ENCODE measurements around the gene MACIR. TPM values are rescaled to one million over a fixed set of nuclear protein-coding genes. Genes with fewer than 3 reads are reported as not detected.
A peak's percentile ranks its signal among the peaks of the same experiment; 100 is the strongest.

The MACIR gene
- total and polyA plus RNA-seq, 9 of the 15 experiments (the other 6 are each of a cell fraction or from before 2014, with no cell fraction given) = 1.4 to 11.6 (median 9.4) TPM

DNA sequence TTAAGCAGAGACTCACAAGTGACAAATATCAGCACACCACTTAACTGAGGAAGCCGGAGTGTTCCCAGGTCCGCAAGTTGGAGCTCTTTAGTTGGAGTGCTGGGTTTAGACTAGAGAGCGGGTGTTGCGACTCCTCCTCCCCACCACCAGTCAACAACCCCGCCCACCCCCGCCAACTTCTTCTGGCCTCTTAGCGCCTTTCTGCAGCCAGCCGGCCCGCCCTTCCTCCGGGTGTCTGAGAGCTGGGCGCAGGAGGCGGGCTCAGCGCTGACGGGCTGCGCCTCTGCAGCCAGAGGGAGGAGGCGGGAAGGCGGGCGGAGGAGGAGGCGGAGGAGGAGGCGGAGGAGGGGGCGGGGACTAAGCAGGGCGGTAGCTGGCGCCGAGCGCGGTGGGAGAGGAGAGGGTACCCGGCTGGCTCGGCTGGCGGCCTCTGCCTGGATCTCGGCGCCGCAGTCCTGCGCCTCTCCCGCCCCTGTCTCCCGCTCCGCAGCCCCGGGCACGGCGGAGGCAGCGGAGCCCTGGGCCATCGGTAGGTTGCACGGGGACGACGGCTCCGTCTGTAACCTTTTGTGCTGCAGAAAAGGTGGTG lies at the start of gene MACIR (continued):
- TF ChIP-seq, protein P1, sequence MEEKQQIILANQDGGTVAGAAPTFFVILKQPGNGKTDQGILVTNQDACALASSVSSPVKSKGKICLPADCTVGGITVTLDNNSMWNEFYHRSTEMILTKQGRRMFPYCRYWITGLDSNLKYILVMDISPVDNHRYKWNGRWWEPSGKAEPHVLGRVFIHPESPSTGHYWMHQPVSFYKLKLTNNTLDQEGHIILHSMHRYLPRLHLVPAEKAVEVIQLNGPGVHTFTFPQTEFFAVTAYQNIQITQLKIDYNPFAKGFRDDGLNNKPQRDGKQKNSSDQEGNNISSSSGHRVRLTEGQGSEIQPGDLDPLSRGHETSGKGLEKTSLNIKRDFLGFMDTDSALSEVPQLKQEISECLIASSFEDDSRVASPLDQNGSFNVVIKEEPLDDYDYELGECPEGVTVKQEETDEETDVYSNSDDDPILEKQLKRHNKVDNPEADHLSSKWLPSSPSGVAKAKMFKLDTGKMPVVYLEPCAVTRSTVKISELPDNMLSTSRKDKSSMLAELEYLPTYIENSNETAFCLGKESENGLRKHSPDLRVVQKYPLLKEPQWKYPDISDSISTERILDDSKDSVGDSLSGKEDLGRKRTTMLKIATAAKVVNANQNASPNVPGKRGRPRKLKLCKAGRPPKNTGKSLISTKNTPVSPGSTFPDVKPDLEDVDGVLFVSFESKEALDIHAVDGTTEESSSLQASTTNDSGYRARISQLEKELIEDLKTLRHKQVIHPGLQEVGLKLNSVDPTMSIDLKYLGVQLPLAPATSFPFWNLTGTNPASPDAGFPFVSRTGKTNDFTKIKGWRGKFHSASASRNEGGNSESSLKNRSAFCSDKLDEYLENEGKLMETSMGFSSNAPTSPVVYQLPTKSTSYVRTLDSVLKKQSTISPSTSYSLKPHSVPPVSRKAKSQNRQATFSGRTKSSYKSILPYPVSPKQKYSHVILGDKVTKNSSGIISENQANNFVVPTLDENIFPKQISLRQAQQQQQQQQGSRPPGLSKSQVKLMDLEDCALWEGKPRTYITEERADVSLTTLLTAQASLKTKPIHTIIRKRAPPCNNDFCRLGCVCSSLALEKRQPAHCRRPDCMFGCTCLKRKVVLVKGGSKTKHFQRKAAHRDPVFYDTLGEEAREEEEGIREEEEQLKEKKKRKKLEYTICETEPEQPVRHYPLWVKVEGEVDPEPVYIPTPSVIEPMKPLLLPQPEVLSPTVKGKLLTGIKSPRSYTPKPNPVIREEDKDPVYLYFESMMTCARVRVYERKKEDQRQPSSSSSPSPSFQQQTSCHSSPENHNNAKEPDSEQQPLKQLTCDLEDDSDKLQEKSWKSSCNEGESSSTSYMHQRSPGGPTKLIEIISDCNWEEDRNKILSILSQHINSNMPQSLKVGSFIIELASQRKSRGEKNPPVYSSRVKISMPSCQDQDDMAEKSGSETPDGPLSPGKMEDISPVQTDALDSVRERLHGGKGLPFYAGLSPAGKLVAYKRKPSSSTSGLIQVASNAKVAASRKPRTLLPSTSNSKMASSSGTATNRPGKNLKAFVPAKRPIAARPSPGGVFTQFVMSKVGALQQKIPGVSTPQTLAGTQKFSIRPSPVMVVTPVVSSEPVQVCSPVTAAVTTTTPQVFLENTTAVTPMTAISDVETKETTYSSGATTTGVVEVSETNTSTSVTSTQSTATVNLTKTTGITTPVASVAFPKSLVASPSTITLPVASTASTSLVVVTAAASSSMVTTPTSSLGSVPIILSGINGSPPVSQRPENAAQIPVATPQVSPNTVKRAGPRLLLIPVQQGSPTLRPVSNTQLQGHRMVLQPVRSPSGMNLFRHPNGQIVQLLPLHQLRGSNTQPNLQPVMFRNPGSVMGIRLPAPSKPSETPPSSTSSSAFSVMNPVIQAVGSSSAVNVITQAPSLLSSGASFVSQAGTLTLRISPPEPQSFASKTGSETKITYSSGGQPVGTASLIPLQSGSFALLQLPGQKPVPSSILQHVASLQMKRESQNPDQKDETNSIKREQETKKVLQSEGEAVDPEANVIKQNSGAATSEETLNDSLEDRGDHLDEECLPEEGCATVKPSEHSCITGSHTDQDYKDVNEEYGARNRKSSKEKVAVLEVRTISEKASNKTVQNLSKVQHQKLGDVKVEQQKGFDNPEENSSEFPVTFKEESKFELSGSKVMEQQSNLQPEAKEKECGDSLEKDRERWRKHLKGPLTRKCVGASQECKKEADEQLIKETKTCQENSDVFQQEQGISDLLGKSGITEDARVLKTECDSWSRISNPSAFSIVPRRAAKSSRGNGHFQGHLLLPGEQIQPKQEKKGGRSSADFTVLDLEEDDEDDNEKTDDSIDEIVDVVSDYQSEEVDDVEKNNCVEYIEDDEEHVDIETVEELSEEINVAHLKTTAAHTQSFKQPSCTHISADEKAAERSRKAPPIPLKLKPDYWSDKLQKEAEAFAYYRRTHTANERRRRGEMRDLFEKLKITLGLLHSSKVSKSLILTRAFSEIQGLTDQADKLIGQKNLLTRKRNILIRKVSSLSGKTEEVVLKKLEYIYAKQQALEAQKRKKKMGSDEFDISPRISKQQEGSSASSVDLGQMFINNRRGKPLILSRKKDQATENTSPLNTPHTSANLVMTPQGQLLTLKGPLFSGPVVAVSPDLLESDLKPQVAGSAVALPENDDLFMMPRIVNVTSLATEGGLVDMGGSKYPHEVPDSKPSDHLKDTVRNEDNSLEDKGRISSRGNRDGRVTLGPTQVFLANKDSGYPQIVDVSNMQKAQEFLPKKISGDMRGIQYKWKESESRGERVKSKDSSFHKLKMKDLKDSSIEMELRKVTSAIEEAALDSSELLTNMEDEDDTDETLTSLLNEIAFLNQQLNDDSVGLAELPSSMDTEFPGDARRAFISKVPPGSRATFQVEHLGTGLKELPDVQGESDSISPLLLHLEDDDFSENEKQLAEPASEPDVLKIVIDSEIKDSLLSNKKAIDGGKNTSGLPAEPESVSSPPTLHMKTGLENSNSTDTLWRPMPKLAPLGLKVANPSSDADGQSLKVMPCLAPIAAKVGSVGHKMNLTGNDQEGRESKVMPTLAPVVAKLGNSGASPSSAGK (IDR thresholded peaks at IDR 0.05) = no peak
- TF ChIP-seq ZC3H4 (CRISPR knock-in tag; IDR thresholded peaks at IDR 0.05; ENCODE audit: borderline replicate concordance) = no peak
- no peak for TF ChIP-seq MAFF (IDR thresholded peaks at IDR 0.05; ENCODE audit: low read length)
- no peak for TF ChIP-seq ZNF133 (CRISPR knock-in tag; IDR thresholded peaks at IDR 0.05)
- TF ChIP-seq GTF2F1 (IDR thresholded peaks at IDR 0.05; ENCODE audit: low read depth, low read length) = peak; percentile 38; the same call in 1 of the 2 replicates
- no peak for TF ChIP-seq ZNF644 (tag; IDR thresholded peaks at IDR 0.05; ENCODE audit: low read depth)
- no peak for TF ChIP-seq RBM22 (IDR thresholded peaks at IDR 0.05; ENCODE audit: low read depth, low read length, poor library complexity, severe bottlenecking)
- TF ChIP-seq NKRF (IDR thresholded peaks at IDR 0.05; ENCODE audit: borderline replicate concordance) = no peak
- TF ChIP-seq NCOA4 (IDR thresholded peaks at IDR 0.05; ENCODE audit: partially characterized antibody) = no peak
- TF ChIP-seq NEUROD1 (IDR thresholded peaks at IDR 0.05; ENCODE audit: borderline replicate concordance, low read depth, low read length, partially characterized antibody) = no peak
- TF ChIP-seq PYGO2 (tag; IDR thresholded peaks at IDR 0.05) = no peak
- TF ChIP-seq ZNF121 (CRISPR knock-in tag; conservative IDR thresholded peaks at IDR 0.05) = no peak
- TF ChIP-seq POLR2H (tag; IDR thresholded peaks at IDR 0.05; ENCODE audit: low read depth) = no peak; the same call in 1 of the 2 replicates
- TF ChIP-seq FOSL1 (tag; conservative IDR thresholded peaks at IDR 0.05) = no peak
- no peak for TF ChIP-seq NCOA6 (IDR thresholded peaks at IDR 0.05)
- TF ChIP-seq CREM (IDR thresholded peaks at IDR 0.05; ENCODE audit: low read depth) = peak; percentile 47
- no peak for TF ChIP-seq ZNF212 (CRISPR knock-in tag; IDR thresholded peaks at IDR 0.05)
